Psoas muscle (tissue), 8 donors: ENCODE results near the gene COPZ2. TPM values are rescaled to one million over a fixed set of nuclear protein-coding genes. Genes with fewer than 3 reads are reported as not detected.

Source experiments
- ATAC-seq, 4 donors: fragments of 200-7000 bp; cut with Tn5 transposase; one replicate each; pipeline ENCODE4 v1.9.1; 2020; ENCODE audit warnings: moderate library complexity in 3 of 4, mild to moderate bottlenecking in 2 of 4
- DNase-seq, 2 donors: peaks; one replicate each; pipeline ENCODE4 v3.0.0-alpha.2; 2020
- H3K27ac ChIP-seq: fragments of 200-600 bp; one replicate; pipeline ENCODE4 v1.8.0; 2022
- H3K27me3 ChIP-seq, 3 donors: fragments of 200-600 bp in 1 of 3; one replicate each; pipeline versions ENCODE4 v1.6.1 to v1.8.0; 2013 to 2022; ENCODE audit warnings: low read length in 2 of 3, mild to moderate bottlenecking in 2 of 3, moderate library complexity in 1 of 3; ENCODE audit not compliant: insufficient read depth in 3 of 3
- H3K36me3 ChIP-seq, 2 donors: fragments of 200-600 bp in 1 of 2; one replicate each; pipeline versions ENCODE4 v1.6.1 to v1.8.0; 2013 to 2022; ENCODE audit warnings: low read depth in 1 of 2, mild to moderate bottlenecking in 1 of 2, moderate library complexity in 1 of 2; ENCODE audit not compliant: insufficient read depth in 1 of 2
- H3K4me1 ChIP-seq: fragments of 200-600 bp; one replicate; pipeline ENCODE4 v1.8.0; 2022
- H3K4me3 ChIP-seq: fragments of 200-600 bp; one replicate; pipeline ENCODE4 v1.8.0; 2022; ENCODE audit warnings: mild to moderate bottlenecking
- H3K9me3 ChIP-seq: fragments of 200-600 bp; one replicate; pipeline ENCODE4 v1.8.0; 2022
- WGBS, 3 donors: extraction: QIAGEN DNeasy Blood & Tissue Kit; methylation state at CpG; one replicate each; pipeline versions ENCODE4 v1.1.6 to v1.1.7; 2013; 5-methylcytosine and 5-hydroxymethylcytosine counted together
- intact Hi-C, 2 donors: fragments of 100-400 bp; cut with DNase I; formaldehyde crosslinking; loops; one replicate each; pipeline versions ENCODE4 v1.11.0 to v1.14.2; 2022
- polyA plus RNA-seq, 3 donors: library from polyadenylated mRNA; stranded (reverse); fragments of 200-250 nt; gene quantifications; one replicate each; pipeline ENCODE4 v1.2.3, GENCODE V29; 2013
- total RNA-seq, 4 donors: library from RNA; stranded (reverse); fragmentation: NEBNext Ultra II Directional in 2 of 4; extraction: Animal tissue kit (Norgen Biotek cat#: 25700) in 2 of 4; gene quantifications; one replicate each; pipeline versions ENCODE4 v1.2.1 to v1.2.4, GENCODE V29; 2021 to 2023
- TF ChIP-seq, protein P1 (sequence below): fragments of 200-600 bp; IDR thresholded peaks from one replicate; pipeline ENCODE4 v1.8.0; 2022; ENCODE audit warnings: antibody characterized with exemption
- donor health status: healthy with polysubstance abuse.
- donor health status: DM: no; HTN: no; CAD: no; lungs with moderate emphysema.
- donor health status: Bipolar disorder and iron deficiency.
- donor health status: healthy.
- donor health status: DM: yes; HTN: yes; CAD: no.
- donor health status: DM: no; HTN: no; CAD: no.
- donor health status: DM: no; HTN: no; CAD: no.
- donor health status: DM: yes; HTN: yes; CAD: no.

The COPZ2 gene
- total and polyA plus RNA-seq, 7 donors, result 16.8 to 130 (median 56.4) TPM

DNA sequence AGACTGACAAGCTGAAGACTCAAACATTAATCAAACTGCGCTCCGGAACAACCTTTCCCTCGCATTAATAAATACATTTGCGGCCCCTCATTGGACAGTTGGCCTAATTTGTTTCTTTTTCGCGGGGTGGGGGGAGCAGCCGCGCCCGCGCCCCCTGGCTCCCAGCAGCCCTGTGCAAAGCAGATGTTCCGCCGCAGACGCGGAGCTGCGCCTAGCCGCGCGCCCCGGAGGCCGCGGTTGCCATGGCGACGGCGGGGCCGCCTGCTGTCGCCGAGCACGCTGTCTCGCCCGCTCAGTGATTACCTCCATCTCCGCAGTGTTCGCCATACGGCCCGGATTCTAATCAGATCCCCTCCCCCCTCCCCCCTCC, 25.5 kb downstream of the COPZ2 start:
- WGBS, 3 donors, result 0 to 1% (median 1%) methylated on average over 28 to 34 of the region's 34 CpGs
- H3K36me3 ChIP-seq, result no peaks in the 10 kb centered on the region
- intact Hi-C loops, result no loop called here
- peaks cover 8% of the 10 kb centered on the region for H3K4me1 ChIP-seq
- peak in 1 of 2 donors; percentile 30 for DNase-seq
- peak overlapping the region; percentile 56 for H3K4me3 ChIP-seq
- no peak overlapping the region for H3K27ac ChIP-seq
- no peaks in the 10 kb centered on the region for H3K9me3 ChIP-seq
- ATAC-seq, result peak in 1 of 4 donors; percentile 47
- TF ChIP-seq, protein P1, sequence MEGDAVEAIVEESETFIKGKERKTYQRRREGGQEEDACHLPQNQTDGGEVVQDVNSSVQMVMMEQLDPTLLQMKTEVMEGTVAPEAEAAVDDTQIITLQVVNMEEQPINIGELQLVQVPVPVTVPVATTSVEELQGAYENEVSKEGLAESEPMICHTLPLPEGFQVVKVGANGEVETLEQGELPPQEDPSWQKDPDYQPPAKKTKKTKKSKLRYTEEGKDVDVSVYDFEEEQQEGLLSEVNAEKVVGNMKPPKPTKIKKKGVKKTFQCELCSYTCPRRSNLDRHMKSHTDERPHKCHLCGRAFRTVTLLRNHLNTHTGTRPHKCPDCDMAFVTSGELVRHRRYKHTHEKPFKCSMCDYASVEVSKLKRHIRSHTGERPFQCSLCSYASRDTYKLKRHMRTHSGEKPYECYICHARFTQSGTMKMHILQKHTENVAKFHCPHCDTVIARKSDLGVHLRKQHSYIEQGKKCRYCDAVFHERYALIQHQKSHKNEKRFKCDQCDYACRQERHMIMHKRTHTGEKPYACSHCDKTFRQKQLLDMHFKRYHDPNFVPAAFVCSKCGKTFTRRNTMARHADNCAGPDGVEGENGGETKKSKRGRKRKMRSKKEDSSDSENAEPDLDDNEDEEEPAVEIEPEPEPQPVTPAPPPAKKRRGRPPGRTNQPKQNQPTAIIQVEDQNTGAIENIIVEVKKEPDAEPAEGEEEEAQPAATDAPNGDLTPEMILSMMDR, result no peak
- H3K27me3 ChIP-seq, result peaks cover 0 to 55% (median 8%) of the 10 kb centered on the region in 3 donors

DNA sequence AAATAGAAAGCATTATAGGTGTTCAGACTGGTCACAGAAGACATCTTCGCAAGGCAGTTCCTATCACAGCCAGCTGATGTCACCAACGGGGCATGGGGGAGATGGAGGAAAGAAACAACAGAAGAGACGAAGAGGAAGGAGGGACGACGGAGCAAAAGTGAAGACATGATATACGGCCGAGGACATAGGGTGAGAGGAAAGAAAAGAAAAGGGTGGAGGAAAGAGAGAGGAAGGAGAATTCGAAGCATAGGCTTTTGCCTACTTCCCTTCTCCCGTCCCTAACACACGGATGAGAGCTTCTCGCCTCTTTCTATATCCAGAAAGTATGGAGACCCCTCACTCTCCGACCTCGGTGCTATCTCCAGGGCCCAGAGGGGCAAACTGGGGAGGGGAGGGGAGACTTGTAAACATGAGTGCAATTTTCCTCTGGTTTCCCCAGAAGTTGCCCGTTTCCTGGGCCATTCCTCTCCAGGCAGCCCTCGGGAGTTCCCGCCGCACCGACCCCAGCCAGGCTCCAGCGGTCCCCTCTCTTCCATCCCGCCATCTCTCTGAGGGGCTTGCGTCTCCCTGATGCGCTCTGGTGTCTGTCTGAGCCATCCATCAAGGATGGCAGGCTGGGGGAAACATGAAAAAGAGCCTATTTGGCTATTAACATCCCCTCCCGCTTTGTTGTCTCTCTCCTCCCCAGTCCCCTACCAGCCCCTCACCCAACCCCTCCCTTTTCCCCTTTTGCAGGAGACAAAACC, 26.0 kb downstream of the COPZ2 start:
- WGBS, 3 donors, result 4 to 6% (median 5%) methylated on average over 23 of the region's 23 CpGs
- peak in 3 of 4 donors; percentile 49 to 86 (median 72) for ATAC-seq
- Histone ChIP-seq H3K4me1 (peaks cover 8% of the 10 kb centered on the region), H3K27ac (no peak overlapping the region), H3K9me3 (no peaks in the 10 kb centered on the region), H3K27me3 (peaks cover 0 to 58% (median 8%) of the 10 kb centered on the region in 3 donors), H3K4me3 (peak overlapping the region; percentile 56), H3K36me3 (no peaks in the 10 kb centered on the region)
- peak in 1 of 2 donors; percentile 63 for DNase-seq
- TF ChIP-seq, protein P1, result peak; percentile 32
- intact Hi-C loops, result no loop called here

DNA sequence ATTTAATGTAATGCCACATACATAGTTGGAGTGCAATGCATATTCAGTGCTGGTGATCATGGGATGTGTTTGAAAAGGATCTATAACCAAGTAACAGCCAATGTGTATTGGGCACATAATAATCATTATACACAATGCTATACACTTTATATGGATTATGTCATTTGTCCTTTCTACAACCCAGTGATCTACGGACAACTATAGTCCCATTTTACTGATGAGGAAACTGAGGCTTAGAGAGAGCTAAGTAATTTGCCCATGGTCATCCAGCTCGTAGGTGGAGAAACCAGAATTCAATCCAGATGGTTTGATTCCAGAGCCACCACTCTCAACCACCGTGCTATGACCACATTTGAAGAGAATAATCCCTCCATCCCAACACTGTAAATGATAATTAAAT, 27.4 kb downstream of the COPZ2 start:
- peaks cover 8% of the 10 kb centered on the region for H3K4me1 ChIP-seq
- WGBS, 3 donors, result 85 to 90% (median 86%) methylated on average over 3 of the region's 3 CpGs
- no peak for ATAC-seq
- TF ChIP-seq, protein P1, result no peak
- H3K9me3 ChIP-seq, result no peaks in the 10 kb centered on the region
- peaks cover 0 to 57% (median 8%) of the 10 kb centered on the region in 3 donors for H3K27me3 ChIP-seq
- intact Hi-C loops, result no loop called here
- no peak overlapping the region for H3K27ac ChIP-seq
- no peak for DNase-seq
- H3K36me3 ChIP-seq, result no peaks in the 10 kb centered on the region
- H3K4me3 ChIP-seq, result no peak overlapping the region

DNA sequence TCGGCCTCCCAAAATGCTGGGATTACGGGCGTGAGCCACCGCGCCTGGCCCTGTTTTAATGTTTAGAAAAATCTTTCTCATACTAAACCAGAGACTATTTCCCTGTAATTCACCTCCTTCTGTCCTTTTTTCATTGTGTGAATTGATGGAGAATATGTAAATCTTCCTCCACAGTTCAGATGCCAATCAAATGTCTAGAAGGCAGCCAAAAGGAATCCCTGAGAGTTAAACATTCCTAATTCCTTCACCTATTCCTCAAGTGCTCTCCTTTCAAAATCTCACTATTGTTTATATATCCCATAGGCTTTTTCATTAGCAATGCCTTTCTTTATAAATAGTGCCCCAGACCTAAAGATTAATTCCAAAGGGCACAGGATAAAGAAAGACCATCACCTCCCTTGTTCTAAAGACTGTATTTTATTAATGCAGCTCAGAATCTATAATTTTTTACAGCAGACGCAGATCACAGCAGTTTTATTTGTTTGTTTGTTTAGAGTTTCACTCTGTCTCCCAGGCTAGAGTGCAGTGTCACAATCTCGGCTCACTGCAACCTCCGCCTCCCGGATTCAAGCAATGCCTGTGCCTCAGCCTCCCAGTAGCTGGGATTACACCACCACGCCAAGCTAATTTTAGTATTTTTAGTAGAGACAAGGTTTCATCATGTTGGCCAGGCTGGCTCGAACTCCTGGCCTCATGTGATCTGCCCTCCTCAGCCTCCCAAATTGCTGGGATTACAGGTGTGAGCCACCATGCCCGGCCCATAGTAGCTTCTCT, 30.5 kb downstream of the COPZ2 start:
- H3K27me3 ChIP-seq, result peaks cover 0 to 49% (median 4%) of the 10 kb centered on the region in 3 donors
- TF ChIP-seq, protein P1, result no peak
- H3K36me3 ChIP-seq, result no peaks in the 10 kb centered on the region
- H3K4me3 ChIP-seq, result no peak overlapping the region
- no peaks in the 10 kb centered on the region for H3K9me3 ChIP-seq
- H3K27ac ChIP-seq, result no peak overlapping the region
- 87 to 89% (median 87%) methylated on average over 12 of the region's 12 CpGs for WGBS, 3 donors
- intact Hi-C loops, result no loop called here
- H3K4me1 ChIP-seq, result peaks cover 13% of the 10 kb centered on the region
- DNase-seq, result no peak
- no peak for ATAC-seq
